AG09309 (cell line): ENCODE measurements around the gene LCE3C.
"Not testable (repeated sequence)": the region's sequence is repeated elsewhere in the genome, so short reads cannot be mapped to it uniquely, and the experiment has no call there.

Experiments used
- DNase-seq: peaks from one replicate; pipeline ENCODE4 v3.0.0-alpha.2; 2010; ENCODE audit warnings: low read depth
- H3K4me3 ChIP-seq: 2 replicates; pipeline ENCODE4 v1.5.1; 2011; ENCODE audit warnings: mild to moderate bottlenecking, low read depth, low read length, moderate library complexity; ENCODE audit not compliant: control insufficient read depth
- CTCF ChIP-seq: IDR thresholded peaks from 2 replicates; pipeline ENCODE4 v1.5.1; 2011; ENCODE audit warnings: mild to moderate bottlenecking, low read depth, low read length, inconsistent platforms; ENCODE audit not compliant: insufficient read depth, control insufficient read depth; ENCODE audit errors: missing control alignments

Gene LCE3C

GRCh38 chr1:152599934-152600333 is at the start of gene LCE3C:
TSS of gene LCE3C (plus strand) at chr1:152600234. CDS start at chr1:152600732, 498 bp downstream.
- no peak for TF ChIP-seq CTCF
- no peak for DNase-seq
- H3K4me3 ChIP-seq = no peak within 1 kb of the TSS

GRCh38 chr1:152565115-152565514 is 34.9 kb upstream of the LCE3C start:
- no peak for DNase-seq
- TF ChIP-seq CTCF = no peak
- no peak overlapping the region for H3K4me3 ChIP-seq

- no peak for DNase-seq
- no peak for TF ChIP-seq CTCF
- no peak overlapping the region for H3K4me3 ChIP-seq
Observed at GRCh38 chr1:152565535-152566215, 34.4 kb upstream of the LCE3C start.

- no peak within 1 kb of the TSS for H3K4me3 ChIP-seq
- no peak for TF ChIP-seq CTCF
- DNase-seq = no peak
Observed at GRCh38 chr1:152566681-152567080, 33.4 kb upstream of the LCE3C start, which contains the start of gene LCE3E. TSS of gene LCE3E (minus strand) at chr1:152566780. CDS start at chr1:152566208, 572 bp downstream.

GRCh38 chr1:152577168-152577567 is 22.9 kb upstream of the LCE3C start:
- no peak for DNase-seq
- TF ChIP-seq CTCF = no peak
- no peak overlapping the region for H3K4me3 ChIP-seq

- not testable (repeated sequence) for DNase-seq, H3K4me3 ChIP-seq
Observed at GRCh38 chr1:152579526-152579925, 20.5 kb upstream of the LCE3C start.

GRCh38 chr1:152580433-152580832 is 19.6 kb upstream of the LCE3C start, which contains the start of gene LCE3D:
TSS of gene LCE3D (minus strand) at chr1:152580516. CDS start at chr1:152579936, 580 bp downstream.
- H3K4me3 ChIP-seq = no peak within 1 kb of the TSS
- TF ChIP-seq CTCF = no peak
- no peak for DNase-seq
